HS-27A (cell line): ENCODE results near the gene ELMO3.

Experiments used
- DNase-seq: peaks from one replicate; pipeline ENCODE4 v3.0.0-alpha.2; 2012; ENCODE audit warnings: low read depth, missing footprints

ELMO3 gene

DNA sequence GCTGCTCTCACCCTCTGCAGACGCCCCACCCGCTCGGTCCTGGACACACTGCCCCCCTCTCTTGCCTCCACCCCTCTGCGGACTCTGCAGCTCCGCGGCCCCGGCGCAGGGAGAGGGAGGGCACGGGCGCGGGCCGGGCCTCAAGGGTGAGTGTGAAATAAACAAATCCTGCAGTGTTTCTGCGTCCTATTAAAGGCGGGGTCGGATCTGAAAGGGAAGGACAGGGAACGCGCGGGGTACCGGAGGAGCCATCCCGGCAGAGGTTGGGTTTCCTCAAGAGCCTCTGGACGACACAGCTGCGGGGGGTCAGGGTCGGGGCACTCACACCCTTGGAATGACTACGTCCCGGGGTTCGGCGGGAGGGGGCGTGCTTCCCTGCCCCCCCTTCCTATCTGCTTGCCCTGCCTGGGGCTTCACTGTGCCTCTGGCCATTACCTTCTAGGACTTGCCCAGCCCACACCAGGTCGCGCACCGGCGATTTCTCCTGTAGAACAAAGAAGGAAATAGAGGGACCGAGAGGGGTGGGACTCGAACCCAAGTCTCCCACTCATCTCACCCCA, 34.9 kb upstream of the ELMO3 start:
- DNase-seq = no peak

DNA sequence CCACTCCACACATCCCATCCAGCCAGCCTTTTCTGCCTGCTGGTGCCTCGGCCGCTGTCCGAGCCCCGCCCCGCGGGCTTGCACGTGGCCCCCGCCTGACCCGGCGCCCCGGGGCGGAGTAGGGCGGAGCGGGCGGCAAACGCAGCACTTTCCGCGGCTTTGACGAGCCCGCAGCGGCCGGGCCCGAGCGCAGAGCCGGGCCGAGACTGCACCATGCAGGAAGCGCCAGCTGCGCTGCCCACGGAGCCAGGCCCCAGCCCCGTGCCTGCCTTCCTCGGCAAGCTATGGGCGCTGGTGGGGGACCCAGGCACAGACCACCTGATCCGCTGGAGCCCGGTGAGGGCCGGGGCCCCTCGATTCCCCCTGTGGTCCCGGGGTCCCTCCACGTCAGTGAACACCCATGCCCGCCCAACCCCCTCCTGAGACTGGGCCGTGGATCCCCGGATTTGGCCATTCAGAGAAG, 34.3 kb upstream of the ELMO3 start, which contains the start of gene HSF4:
HSF4 (plus strand) TSS at position 147 of the 463 bp plus-strand sequence; CDS start at position 214, 67 bp downstream.
- no peak for DNase-seq

DNA sequence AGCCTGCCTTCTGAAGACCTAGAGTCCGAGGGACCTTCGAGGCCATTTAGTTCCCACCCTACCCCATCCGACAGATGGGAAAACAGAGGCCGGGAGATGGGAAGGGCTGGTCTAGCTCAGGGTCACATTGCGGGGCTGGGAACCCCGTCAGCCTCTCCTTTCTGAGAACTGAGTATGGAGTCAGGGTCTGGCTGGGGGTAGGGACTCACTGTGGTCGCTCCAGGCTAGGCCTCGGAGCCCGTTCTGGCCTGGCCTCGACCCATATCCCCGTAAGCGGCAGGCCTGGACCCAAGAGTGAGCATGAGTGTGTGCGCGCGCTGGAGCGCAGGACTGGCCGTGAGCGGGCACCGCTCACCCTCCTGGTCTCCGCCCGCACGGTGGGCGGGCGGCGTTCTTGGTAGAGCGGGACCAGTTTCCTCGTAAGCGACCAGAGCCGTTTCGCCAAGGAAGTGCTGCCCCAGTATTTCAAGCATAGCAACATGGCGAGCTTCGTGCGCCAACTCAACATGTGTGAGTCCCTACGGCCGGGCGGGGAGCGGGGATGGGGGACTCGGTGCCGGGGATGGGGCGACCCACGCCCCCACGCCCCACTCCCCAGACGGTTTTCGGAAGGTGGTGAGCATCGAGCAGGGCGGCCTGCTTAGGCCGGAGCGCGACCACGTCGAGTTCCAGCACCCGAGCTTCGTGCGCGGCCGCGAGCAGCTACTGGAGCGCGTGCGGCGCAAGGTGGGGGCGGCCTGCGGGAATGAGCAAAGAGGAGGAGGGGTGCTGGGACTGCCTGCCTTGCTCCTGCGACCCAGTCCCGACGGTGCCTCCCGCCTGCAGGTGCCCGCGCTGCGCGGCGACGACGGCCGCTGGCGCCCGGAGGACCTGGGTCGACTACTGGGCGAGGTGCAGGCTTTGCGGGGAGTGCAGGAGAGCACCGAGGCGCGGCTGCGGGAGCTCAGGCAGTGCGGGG, 33.5 kb upstream of the ELMO3 start:
- DNase-seq = no peak

DNA sequence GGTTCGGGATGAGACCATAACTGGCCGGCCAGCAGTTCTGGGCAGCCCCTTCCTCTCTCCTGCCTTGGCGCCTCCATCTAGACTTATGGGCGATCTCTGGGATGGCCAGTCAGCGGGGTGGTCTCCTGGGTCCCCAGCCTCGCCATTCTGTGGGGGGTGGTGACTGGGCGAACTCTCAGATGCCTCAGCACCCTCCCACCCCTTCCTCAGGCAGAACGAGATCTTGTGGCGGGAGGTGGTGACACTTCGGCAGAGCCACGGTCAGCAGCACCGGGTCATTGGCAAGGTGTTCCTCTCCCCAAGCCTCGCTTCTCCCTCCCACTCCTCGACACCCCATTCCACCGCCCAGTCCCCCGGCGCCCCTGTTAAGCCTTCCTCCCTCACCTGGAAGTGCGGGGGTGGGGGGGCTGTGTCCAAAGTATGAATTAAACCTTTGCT, 32.8 kb upstream of the ELMO3 start:
- DNase-seq = no peak

DNA sequence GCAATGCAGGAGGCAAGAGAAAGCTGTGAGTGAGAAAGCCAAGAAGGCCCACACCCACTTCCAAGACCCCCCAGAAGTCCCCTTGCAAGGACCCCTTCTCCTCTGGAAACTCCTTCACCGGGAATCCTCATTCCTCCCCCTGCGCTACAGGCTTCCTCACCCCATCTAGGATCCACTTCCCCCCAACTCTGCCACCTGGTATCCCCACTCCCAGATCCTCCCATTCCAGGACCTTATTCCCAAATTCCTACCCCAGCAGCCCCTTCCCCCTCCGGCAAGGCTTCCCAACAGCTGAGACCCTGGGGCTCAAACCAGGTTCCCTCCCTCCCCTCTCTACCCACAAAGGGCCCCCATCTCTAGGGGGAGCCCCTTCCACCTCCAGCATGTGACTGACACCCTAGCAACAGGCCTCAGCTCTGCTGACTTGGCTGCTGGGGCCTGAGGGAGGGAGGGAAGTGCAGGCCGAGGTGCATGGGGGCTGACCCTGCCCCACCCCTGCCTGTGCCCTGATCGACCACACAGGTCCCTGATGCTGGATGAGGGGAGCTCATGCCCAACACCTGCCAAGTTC, 32.2 kb upstream of the ELMO3 start:
- DNase-seq = no peak

DNA sequence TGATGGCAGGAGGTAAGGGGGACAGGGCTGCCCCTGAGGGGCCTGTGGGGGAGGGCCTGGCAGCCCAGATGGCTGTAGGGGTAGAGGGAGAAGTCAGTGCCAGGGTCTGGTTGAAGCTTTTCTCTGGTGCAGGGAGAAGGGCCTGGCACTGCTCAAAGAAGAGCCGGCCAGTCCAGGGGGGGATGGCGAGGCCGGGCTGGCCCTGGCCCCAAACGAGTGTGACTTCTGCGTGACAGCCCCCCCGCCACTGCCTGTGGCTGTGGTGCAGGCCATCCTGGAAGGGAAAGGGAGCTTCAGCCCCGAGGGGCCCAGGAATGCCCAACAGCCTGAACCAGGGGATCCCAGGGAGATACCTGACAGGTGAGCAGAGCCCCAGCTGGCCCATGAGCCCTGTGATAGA, 31.3 kb upstream of the ELMO3 start:
- no peak for DNase-seq

DNA sequence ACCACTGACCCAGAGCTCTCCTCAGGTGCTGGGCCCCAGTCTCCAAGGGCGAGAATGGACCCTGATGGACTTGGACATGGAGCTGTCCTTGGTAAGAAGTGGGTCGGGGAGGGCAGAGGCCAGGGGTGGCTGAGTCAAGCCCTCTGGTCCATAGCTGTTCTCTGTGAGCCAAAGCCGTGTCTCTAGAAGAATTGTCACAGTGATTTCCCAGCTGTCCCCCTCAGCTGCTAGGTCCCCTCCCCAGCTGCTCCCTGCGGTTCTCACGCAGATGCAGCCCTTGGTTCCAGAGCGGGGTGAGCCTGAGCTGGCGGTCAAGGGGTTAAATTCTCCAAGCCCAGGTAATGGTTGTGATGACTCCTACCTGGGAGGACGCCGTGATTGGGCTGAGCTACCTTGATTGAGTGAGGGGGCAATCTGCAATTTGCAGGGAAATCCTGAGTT, 29.9 kb upstream of the ELMO3 start:
- DNase-seq = no peak

DNA sequence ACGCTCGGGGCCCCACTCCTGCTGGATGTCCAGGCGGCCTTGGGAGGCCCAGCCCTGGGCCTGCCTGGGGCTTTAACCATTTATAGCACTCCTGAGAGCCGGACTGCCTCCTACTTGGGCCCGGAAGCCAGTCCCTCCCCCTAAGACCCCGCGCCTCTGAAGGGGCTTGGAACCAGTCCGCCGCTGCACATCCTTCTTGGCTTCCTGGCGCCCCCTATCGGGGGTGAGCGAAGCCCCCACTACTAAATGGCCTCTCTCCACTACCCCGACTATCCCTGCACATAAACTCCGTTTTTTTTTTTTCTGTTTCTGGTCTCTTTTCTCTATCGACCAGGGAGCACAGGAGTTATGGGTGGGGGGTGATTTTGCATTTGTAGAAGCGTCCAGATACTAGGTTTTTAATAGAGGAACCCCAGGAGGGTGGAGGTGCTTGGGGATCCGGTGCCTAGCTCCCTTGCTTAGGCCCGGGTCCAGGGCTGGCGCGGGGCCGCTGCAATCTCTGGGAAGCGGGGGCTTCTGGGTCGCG, 29.2 kb upstream of the ELMO3 start:
- DNase-seq = no peak

DNA sequence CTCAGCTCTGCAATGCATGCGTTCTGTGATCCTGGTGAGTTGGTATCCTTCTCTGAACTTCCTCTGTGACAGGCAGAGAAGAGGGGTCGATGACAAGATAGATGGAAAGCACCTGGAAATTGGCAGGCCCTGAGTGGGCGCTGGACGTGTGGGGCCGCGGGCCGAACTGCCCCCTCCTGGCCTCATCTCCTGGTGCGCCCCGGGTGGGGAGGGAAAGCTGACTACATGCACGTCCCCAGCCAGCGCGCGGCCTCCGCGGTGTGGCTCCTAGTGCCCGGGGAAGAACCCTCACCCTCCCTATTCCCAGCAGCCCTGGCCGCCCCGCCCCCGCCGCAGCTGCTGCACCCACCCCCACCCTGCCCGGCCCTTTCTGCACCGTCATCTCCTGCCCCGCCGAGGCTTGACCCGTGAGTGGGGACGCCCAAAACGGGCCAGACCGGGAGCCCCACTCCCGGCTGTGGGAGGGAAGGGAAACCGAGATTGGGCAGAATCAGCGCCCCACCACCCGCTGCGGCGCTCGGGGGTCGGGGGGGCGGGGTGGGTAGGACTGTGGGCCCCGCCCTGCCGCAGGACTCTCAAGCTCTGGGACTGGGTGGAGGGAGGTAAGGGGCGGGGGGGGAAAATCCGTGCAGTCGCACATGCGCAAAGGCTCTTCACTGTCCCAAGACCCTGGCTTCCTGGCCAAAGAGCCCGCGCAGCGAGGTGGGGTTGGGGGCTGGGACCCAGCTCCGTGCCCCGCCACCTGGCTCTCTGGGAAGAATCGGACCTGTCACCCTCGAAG, 28.6 kb upstream of the ELMO3 start, which contains the start of gene NOL3:
NOL3 (plus strand) TSS at position 371 of the 781 bp plus-strand sequence.
- DNase-seq = no peak

DNA sequence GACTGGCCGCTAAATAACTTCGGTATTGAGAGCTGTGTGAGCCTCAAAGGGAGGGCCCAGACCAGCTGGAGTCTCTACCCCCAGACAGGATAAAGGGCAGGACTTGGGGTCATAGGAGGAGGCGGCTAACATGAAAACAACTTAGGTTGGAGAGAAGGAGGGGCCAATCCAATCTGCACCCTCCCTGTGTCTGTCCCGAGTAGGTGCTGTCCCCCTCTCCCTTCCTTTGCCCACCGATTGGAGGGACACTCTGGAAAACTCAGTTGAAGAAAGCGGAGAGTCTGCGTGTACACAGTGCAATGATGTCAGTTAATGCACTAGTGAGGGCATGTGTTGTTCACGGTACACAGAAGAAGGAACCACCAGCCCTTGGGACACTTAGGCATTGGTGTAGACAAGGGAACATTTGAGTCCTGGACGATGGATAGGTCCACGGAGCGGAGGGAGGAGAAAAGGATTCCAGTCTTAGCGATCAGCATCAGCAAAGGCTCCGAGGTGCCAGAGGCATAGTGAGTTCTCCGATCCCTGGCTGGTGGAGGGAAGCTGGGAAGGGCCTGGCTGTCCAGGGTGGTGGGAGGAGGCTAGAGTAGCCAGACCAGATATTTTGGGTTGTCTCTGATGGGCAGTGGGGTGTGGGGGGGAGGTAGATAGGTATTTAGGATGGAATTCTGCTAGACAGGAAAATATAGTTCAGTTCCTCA, 27.8 kb upstream of the ELMO3 start:
- DNase-seq = no peak

DNA sequence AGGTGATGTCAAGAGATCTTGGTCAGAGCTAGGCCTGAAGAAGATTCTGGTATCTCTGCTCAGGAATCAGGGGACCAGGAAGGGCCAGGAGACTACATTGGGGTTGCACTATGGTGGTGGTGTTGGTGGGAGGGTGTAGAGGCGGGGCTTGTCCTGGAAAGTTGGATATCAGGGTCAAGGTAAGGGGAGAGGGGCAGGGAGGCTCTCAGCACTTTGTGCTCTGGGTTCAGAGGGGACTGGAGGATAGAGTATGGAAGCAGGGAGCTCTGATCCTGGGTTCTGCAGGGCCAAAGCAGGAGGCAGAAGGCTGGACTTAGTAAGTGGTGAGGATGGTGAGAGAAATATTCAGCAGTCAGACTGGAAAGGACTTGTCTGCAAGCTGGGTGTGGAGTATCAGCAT, 25.6 kb upstream of the ELMO3 start:
- no peak for DNase-seq

DNA sequence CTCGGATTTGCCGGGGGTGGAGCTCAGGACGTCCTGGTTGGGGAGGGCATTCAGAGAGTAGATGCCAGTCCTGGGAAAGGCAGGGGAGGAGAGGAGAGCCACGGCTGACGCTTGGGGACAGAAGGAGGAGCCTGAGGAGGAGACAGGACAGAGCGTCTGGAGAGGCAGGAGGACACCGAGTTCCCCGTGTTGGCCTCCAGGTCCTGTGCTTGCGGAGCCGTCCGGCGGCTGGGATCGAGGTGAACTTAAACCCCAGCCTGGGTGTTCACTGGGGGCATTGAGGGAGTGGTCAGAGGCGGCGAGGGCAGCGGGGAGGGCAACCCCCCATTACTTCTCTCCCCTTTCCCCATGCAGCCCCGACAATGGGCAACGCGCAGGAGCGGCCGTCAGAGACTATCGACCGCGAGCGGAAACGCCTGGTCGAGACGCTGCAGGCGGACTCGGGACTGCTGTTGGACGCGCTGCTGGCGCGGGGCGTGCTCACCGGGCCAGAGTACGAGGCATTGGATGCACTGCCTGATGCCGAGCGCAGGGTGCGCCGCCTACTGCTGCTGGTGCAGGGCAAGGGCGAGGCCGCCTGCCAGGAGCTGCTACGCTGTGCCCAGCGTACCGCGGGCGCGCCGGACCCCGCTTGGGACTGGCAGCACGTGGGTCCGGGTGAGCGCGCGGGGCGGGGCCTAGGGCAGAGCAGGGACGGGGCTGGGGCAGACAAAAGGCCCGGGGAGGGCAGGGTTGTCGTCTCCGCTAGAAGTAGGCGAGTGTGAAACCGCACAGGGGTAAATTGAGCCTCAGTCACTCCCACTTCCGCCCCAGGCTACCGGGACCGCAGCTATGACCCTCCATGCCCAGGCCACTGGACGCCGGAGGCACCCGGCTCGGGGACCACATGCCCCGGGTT, 24.9 kb upstream of the ELMO3 start:
- DNase-seq = no peak

DNA sequence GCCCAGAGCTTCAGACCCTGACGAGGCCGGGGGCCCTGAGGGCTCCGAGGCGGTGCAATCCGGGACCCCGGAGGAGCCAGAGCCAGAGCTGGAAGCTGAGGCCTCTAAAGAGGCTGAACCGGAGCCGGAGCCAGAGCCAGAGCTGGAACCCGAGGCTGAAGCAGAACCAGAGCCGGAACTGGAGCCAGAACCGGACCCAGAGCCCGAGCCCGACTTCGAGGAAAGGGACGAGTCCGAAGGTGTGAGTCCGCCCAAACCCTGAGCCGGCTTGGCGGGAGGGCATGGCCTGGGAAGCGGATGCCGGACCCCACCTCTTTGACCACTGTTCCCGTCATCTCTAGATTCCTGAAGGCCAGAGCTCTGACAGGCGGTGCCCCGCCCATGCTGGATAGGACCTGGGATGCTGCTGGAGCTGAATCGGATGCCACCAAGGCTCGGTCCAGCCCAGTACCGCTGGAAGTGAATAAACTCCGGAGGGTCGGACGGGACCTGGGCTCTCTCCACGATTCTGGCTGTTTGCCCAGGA, 24.2 kb upstream of the ELMO3 start:
- DNase-seq = no peak

DNA sequence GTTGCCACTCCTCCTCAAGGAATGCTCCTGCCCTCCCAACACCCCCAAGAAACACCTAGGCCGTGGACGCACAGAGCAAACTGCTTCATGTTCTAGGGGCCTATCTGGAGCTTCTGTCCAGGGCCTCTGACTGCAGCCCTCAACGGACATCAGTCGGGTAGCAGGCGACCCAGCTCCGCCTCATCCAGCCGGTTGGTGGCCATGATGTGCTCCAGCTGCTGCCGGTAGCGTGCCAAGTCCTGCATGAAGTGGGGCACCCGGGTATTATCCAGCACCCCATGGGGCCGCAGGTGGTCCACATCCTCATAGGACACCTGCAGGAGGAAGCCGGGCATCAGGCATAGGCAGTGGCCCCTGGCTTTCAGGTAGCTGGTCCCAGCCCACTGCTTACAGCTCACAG, 22.3 kb upstream of the ELMO3 start:
- DNase-seq = no peak

DNA sequence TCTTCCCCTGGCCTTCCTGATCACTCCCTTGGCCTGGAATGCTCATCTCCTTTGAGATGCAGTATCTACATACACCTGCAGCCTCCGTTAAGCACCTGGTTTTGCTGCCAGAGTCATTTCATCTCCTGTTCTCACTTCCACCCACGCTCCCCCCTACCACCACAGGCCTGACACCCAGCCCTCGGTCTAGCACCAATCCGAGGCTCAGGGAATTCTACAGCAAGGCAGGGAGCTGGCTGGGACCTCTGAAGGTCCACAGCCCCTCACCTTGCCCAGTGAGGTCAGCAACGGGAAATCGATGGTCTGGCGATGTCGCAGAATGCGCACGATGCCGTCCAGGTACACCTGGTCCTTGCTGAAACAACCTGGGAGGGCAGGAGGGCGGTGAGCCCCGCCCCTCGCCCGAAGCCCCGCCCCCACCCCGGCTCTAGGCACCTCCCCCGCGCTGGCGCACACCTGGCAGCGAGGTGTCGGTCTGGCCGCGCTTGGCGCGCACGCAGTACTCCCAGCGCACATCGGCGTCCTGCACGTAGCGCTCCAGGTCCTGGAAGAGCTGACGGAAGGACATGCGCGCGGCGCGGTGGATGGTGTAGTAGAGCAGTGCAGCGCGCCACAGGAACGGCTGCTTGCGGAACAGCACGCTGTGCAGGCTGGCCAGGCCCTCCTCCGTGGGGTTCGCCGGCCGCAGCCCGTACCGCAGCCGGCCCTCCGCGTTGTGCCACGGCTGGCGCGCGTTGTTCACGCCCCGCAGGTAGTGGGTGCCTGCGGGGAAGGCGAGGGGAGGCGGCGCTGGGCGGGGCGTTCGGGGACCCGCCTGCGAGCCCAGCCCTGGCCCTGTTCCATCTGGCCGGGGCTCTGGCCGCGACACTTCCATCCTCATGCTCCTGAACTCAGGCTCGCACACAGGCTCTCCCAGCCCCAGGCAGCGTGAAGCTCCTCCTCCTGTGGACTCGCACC, 20.9 kb upstream of the ELMO3 start:
- DNase-seq = no peak

DNA sequence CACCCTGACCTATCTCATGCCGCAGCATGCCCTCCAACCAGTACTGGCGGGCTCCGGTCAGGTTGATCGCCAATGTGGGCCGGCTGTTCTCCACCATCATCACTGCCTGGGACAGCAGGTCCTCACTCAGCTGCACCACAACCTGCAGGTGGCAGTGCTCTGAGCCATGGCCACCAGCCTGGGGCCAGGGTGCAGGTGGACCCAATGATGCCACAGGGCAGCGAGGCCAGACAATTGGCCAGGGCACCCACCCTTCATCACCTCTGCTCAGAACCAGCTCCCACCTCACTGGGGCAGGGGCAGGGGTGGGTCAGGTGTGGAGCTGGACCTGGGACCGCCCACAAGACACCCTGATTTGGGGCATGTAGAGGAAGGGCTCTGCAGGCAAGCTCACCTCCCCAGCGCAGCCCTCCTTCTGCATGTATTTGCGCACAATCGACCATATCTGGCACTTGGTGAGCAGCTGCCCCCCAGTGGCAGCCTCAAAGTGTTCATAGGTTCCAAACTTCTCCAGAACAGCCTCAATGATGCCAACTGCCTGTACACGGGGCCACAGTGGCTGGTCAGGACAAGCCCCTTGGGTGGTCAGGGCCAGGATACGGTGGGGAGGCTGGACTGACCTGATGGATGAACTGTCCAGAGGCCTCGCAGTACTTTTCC, 19.4 kb upstream of the ELMO3 start:
- no peak for DNase-seq

DNA sequence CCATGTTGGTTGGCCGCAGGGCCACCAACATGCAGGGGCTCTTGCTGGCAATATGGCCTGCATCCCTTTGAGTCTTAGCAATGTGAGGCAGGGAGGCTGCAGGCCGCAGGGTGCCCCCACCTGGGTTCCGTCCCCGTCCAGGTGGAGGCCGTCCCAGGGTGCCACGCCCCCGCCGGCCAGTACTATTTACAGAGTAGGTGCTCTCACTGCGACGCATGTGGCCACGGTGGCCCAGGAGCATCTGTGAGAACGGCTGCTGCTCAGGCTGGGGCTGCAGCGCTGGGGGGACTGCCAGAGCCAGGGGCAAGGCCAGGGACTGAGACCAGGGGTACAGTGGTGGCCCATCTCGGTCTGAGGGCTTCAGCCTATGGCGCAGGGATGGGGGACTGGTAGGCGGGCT, 18.8 kb upstream of the ELMO3 start:
- DNase-seq = no peak

DNA sequence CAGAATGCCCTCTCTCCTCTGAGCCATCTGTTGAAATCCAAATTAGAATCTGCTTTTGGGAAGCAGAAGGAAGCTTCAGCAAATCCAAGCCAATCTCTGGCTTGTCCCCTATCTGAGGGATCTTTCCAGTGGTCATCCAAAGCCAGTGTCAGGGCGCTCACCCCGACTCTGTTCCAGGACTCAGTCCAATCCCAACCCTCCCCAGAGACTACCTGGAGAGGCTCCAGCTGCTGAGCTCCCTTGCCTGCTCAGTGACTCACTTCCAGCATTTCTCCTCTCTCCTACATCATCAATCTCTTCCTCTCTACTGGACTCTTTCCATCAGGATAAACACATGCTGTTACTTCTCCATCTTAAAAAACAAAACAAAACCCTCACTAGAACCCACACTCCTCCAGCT, 17.6 kb upstream of the ELMO3 start:
- no peak for DNase-seq
